HuH-7 (cell line): ENCODE results near the gene HNRNPF.
A peak's percentile ranks its signal among the peaks of the same experiment; 100 is the strongest.
"Not testable (repeated sequence)": the region's sequence is repeated elsewhere in the genome, so short reads cannot be mapped to it uniquely, and the experiment has no call there.

Experiments
- DNase-seq: peaks from one replicate; pipeline ENCODE4 v3.0.0; 2011; ENCODE audit warnings: low spot score

Gene HNRNPF

DNA sequence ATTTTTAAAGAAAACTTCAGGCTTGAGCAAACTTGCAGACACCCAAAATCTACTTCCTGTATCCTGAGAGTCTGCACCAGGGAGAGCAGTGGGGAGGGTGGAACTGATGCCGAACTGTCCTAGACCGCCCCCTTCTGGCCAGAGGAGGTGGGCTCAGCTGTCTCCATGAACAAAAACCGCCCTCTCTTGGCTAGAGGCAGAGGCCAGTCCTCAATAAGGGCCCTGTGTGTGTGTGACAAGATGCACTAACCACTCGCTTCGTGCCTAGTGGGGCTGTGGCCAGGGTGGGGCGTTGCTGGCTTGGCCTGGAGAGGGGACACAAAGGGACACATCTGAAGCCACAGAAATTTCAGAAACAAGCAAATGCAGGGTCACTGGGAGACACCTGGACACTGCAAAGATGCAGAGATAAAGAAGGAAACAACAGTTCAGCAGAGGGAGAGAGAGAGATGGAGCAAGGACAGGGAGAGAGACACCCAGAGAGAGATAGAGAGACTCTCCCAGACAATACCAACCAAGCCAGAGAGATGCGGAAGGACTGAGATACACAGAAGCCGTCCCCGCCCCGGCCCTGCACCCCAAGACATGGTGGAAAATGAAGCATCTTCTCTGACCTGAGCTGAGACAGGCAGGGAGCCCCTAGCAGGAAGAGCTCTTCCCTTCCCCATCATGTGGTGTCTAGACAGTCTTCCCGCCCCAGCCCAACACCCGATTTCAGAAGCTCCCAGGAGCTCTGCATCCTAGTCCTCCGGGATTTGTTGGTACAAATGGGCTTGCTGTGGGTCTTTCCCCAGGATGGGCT, 60.3 kb downstream of the HNRNPF start:
- peak; percentile 84 for DNase-seq

DNA sequence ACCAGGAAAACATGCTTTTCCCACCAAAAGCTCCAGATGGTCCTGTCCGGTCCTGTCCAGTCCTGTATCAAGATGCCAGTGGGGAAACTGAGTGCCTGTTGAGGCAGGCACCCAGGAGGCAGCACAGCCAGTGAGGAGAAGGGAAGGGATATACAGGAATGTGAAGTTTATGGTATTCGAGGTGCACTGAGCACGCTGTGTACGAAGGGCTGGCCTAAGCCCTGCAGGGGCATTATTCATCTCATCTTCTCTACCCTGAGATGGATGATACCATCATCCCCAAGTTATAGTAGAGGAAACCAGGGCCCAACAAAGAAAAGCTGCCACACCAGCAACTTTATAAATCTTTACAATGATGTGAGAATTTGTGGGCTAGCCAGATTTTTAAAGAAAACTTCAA, 61.0 kb downstream of the HNRNPF start:
- DNase-seq, result no peak

DNA sequence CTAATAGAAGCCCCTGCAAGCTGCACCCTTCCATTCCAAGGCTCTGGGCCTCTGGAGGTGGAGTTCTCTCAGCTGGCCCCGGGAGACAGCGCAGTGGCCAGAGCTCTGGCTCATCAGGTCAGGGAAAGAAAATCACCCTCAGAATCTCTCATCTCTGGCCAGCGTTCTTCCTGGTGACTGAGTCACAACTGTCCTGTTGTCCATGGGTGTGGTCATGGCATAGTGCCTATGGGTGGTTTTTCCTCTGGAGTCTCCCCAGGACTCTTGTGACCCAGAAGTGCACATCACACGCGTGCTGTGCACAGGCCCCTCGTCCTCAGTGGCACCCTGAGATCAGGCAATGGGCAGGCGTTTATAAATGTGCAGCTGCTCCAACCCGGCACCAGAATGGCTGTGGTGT, 64.9 kb downstream of the HNRNPF start:
- no peak for DNase-seq

DNA sequence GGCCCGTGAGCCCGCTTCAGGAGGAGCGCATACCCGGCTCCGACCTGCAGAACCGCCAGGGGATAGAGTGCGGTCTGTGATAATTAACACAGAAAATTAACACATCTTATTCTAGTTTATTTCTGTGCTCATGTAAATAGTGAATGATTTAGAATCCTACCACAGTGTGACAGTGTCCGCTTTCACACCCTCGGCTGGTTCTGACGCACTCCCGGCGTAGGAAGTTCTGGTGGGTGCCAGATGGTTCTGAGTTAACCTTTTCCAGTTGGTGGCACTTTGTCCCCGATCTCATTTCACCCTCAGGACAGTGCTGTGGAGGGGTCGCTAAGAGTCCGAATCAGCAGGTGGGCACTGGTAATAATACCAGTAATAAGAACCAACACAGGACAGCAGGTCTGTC, 65.9 kb downstream of the HNRNPF start:
- no peak for DNase-seq

DNA sequence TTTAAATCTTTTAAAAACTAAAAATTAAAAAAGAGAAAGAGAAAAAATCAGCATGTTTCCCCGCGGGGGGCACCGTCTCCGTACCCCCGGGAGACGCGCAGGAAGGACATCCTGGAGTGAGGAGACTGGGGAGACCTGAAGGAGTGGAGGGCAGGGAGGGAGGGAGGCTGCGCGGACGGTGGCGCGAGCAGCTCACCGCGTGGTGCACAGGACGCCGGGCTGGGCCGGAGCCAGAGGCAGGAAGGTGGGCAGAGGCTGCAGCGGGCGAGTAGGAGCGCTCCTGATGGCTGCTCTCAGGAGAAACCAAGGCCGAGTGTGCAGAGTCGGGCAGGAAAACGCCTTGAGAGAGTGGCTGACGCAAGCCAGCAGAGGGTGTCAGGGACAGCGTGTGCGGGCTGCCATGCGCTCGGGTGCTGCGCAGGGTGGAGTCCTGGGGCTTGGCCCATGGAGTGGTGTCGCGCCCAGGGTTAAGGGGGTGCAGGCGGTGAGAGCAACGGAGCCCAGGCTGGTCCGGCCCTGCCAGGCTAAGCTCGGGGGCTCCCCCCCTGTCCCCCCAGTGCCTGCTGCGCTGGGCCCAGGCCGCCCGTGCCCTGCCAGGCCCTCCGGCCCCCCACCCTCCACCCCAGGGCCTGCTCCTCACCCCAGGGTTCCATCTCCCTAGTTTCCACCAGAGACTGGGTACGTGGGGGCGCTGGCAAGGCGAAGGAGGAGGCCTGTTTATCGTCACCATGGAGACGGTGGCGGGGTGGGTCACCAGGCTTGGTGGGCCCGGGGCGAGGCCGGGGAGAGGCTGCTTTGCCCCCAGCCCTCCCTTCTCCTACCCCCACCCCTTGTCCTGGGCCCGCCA, 66.5 kb downstream of the HNRNPF start:
- no peak for DNase-seq

DNA sequence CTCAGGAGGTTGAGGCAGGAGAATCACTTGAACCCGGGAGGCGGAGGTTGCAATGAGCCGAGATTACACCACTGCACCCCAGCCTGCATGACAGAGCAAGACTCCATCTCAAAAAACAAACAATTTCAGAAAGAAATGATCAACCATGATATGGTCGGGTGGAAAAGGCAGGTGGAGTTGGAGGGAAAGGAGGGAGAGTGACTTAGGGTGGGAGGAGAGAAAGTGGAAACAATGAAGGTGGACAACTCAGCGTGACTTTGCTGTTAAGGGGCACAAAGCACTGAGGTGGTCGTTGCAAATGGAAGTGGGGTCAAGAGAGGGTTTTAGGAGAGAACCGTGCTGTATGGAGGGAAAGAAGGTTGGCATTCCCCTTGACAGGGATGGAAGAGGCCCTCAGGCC, 67.5 kb downstream of the HNRNPF start:
- DNase-seq, result no peak

DNA sequence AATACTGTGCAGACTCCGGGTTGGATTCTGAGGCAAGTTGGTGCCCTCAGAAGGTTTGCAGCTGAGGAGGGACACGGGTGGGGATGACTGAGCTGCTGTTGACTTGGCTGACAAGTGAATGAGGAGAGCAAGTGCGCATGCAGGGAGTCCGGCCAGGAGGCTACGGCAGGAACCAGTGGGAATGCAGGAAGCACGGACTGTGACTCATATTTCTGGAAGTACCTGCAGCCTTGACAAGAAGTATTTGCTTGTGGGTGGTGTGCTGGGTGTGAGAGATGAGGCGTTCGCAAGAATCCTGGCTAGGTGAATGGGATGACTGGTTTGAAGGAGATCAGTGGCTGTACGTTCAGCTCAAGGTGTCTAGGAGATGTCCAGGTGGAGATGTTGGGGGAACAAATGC, 68.4 kb downstream of the HNRNPF start:
- DNase-seq, result no peak

DNA sequence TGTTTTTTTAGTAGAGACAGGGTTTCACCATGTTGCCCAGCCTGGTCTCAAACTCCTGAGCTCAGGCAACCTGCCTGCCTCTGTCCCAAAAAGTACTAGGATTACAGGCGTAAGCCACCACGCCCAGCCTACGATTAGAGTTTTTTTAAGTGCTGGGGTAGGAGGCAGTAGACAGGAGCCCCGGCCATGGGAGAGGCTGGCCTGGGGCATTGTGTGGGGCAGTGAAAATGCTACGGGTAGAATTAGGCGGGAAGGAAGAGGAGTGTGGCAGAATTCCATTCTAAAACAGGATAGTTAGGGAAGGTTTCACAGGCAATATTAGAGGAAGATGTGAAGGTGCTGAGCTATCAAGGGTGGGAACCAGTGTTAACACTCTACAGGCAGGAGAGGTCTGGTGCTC, 68.9 kb downstream of the HNRNPF start:
- no peak for DNase-seq

DNA sequence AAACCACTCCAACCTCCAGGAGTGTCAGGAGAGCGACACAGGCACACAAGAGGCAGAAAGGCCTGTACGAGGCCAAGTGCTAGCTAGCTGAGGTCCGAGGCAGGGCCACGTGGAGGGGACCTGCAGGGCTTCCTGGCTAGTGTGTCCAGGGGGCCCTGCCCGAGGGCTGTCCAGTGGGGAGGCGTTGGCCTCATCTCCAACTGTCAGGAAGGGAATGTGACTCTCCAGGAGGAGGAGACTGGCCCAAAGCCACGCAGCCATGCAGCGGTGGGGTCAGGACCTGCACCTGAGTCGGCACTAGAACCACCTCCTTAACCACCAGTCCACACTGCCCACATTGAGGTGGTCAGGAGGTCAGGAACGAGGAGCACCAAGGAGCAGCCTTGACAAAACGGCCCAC, 69.8 kb downstream of the HNRNPF start:
- DNase-seq, result no peak

DNA sequence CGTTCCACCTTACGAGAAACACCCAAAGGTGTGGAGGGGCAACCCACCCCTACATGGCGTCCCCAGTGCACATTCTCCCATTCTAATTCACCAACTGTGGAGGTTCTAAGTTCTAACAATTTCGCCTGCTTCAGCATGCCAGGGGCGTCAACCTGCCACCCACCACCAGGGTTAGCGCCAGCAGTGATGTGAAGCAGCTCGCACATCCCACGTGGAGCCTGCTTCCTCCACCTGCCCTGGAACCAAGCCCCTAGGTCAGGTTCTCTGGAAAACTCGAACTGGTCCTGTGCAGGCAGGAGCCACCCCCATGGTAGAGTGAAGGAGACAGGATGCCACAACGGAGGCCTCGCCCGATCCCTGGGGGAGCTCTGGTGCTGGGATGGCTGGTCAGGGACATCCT, 70.9 kb downstream of the HNRNPF start:
- DNase-seq, result no peak

DNA sequence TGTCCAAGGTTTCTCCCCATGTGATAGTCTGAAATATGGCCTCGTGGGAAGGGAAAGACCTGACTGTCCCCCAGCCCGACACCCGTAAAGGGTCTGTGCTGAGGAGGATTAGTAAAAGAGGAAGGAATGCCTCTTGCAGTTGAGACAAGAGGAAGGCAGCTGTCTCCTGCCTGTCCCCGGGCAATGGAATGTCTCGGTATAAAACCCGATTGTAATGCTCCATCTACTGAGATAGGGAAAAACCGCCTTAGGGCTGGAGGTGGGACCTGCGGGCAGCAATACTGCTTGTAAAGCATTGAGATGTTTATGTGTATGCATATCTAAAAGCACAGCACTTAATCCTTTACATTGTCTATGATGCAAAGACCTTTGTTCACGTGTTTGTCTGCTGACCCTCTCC, 71.5 kb downstream of the HNRNPF start:
- not testable (repeated sequence) for DNase-seq

DNA sequence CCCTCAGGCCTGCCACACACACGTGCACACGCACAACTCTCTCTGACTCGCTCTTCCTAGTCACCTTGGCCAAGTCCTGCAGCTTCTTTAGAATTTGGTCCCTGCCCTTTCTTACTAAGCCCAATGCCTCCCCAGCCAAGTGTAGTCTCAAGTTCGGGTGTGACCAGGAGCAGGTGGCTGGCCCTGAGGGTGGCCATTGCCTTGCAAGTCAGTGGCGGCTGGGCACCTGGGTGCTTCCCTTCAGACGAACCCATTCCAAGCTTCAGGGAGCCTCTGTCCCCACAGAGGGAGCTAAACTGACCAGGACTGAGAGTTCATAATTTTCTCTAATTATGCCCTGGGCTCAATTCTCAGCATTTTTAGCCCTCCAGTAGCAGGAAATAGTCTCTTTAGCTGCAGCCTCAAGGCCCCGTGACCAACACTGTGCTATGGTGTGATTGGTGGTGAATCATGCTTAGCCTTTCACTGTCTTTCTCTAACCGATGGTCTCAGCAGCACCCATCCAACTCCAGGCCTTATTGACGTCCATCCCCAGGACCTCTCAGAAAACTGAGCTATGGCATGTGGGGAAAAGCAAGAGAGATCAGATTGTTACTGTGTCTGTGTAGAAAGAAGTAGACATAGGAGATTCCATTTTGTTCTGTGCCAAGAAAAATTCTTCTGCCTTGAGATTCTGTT, 72.2 kb downstream of the HNRNPF start:
- no peak for DNase-seq

DNA sequence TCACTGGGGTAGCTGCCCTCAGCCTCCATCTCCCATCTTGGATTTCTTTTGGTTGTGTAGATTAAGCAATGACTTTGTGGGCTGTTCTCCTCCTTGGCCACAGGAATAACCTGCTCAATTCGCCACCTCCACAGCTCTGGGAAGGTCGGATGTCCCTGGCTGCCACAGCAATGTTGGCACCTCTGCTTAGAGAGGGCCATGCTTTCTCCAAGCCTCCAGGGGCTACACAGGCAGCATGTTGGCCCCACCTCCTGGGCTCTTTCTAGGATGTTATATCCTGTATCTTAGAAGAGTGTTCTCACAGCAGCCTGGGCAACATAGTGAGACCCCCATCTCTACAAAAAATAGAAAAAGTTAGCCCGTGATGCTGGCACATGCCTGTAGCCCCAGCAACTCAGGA, 72.9 kb downstream of the HNRNPF start:
- no peak for DNase-seq
